ENCODE data around the gene MYH14. TPM values are rescaled to one million over a fixed set of nuclear protein-coding genes. Genes with fewer than 3 reads are reported as not detected.
"Not testable (repeated sequence)": the region's sequence is repeated elsewhere in the genome, so short reads cannot be mapped to it uniquely, and the experiment has no call there.

Gene MYH14
- total RNA-seq, 2 donors from 2014 or later, result 506 to 509 TPM

DNA sequence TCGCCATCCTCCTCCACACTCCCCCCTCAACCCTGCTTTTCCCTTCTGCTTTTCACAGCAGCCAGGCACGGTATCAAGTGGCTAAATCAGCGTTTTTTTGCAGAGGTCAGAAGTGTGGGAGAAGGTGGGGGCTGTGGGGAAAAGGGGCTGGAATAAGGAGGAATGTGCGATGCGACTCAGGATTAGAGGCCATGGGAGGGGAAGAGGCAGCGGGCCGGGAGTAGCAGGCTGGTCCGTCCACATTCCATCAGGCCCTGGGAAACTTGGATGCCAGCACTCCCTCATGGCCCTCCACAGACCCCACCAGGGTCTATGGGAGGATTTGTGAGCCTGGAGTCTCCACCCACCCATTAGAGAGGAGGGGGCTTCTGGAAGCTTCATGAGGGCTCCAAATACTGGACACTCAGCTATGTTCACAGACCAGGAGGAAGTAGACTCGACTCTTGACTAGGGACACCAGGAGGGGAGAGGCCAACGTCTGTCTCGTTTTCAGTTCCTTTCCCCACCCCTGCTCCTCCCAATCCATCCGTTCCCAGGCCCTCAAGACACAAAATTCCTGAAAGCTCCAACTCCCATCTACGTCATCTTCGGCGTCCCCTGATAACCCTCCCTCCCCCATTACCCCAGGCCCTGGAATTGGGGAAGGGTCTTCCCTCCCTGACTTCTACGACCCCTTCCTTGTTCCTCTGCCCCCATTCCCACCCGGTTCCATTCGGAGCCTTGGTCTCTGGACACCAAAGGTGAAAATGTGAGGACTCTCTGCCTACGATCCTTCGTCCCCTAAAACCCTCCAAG is 129.0 kb downstream of the MYH14 start:
- intact Hi-C loops (cut with DNase I), result no loop called here
- DNase-seq, result no peak
- H3K4me3 ChIP-seq, result no peak overlapping the region
- H3K9ac ChIP-seq (ENCODE audit: low read depth in 2 of 2, low read length in 2 of 2), result no peak overlapping the region
- no peaks in the 10 kb centered on the region for H3K36me3 ChIP-seq
- TF ChIP-seq, protein P1, sequence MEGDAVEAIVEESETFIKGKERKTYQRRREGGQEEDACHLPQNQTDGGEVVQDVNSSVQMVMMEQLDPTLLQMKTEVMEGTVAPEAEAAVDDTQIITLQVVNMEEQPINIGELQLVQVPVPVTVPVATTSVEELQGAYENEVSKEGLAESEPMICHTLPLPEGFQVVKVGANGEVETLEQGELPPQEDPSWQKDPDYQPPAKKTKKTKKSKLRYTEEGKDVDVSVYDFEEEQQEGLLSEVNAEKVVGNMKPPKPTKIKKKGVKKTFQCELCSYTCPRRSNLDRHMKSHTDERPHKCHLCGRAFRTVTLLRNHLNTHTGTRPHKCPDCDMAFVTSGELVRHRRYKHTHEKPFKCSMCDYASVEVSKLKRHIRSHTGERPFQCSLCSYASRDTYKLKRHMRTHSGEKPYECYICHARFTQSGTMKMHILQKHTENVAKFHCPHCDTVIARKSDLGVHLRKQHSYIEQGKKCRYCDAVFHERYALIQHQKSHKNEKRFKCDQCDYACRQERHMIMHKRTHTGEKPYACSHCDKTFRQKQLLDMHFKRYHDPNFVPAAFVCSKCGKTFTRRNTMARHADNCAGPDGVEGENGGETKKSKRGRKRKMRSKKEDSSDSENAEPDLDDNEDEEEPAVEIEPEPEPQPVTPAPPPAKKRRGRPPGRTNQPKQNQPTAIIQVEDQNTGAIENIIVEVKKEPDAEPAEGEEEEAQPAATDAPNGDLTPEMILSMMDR (IDR thresholded peaks at IDR 0.05), result no peak
- no peaks in the 10 kb centered on the region for H3K9me3 ChIP-seq
- peak overlapping the region; percentile 17 for H3K27ac ChIP-seq
- H3K4me1 ChIP-seq, result peaks cover 15% of the 10 kb centered on the region
- peaks cover 14% of the 10 kb centered on the region for H3K27me3 ChIP-seq

DNA sequence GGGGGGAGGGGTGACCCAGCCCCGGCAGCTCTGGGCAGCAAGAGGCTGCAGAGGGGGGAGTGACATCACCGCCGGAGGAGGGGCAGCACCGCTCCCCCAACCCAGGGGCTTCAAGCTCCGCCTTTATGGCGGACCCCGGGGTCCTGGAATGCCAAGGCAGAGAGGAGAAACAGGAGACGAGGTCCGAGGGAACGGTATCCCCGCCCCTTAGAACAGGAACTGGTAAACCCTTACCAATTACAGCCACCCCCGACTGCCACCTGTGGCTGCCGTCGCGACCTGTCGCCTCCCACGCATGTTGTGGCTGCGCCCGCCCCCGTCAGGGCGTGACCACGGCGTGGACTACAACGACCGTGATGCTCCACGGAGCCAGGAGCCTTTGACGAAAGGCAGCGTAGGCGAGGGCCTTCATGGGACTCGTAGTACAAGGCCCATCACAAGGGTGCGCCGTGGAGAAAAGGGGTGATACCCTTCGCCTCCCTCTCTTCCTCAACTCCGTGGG is 129.9 kb downstream of the MYH14 start:
- intact Hi-C loops (cut with DNase I), result no loop called here
- H3K27me3 ChIP-seq, result peaks cover 11% of the 10 kb centered on the region
- H3K4me1 ChIP-seq, result peaks cover 15% of the 10 kb centered on the region

DNA sequence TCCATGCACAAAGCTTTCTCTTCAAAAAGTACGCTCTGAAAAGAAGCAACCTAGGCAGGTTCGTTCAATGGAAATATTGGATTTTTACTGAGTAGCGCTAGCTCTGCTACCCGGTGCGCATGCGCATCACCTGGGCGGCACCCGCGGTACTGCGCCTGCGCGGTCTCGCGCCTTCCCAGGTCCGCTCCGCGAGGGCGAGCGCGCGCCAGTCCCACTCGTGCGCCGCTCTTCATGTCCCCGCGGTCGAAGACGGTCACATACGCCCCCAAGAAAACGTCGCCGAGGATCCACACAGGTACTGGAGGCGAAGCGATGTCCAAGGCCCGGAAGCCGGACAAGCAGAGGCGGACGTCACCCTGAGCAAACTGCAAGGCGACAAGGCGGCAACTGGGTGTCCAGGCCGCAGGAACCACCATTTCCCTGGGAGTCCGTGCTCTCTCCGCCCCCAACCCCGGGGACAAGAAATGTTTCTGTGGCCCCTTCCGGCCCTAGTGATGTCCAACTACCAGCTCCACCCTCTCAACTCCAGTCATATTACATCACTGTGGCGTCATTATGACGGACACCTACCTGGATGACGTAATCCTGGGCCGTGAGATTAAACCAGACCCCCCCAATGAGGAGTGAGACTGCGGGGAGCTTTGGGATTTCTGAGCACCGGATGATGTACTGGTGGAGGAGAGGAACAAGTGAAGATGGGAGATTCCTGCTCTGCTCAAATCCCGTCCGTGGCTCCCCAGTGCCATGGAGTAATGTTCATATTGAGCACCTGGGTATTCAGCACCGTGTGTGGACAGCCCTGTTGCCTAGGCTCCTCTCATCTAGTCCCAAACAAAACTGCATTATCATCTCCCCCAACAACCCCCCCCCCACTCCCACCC is 130.6 kb downstream of the MYH14 start:
- Histone ChIP-seq H3K9me3 (no peaks in the 10 kb centered on the region), H3K27me3 (peaks cover 11% of the 10 kb centered on the region), H3K27ac (no peak overlapping the region), H3K4me1 (peaks cover 15% of the 10 kb centered on the region), H3K9ac (ENCODE audit: low read depth in 2 of 2, low read length in 2 of 2) (peak overlapping the region; percentile 3 to 58), H3K36me3 (no peaks in the 10 kb centered on the region), H3K4me3 (peak overlapping the region; percentile 32)
- DNase-seq, result peak; percentile 82
- intact Hi-C loops (cut with DNase I), result no loop called here
- TF ChIP-seq, protein P1 (IDR thresholded peaks at IDR 0.05), result no peak

More for the DNA sequence above, 129.9 kb downstream of the MYH14 start:
- Histone ChIP-seq H3K36me3 (no peaks in the 10 kb centered on the region), H3K27ac (peak overlapping the region; percentile 17), H3K4me3 (peak overlapping the region; percentile 32), H3K9ac (ENCODE audit: low read depth in 2 of 2, low read length in 2 of 2) (peak overlapping the region in 1 of 2 donors; percentile 3), H3K9me3 (no peaks in the 10 kb centered on the region)
- TF ChIP-seq, protein P1 (IDR thresholded peaks at IDR 0.05), result no peak
- DNase-seq, result peak; percentile 84

DNA sequence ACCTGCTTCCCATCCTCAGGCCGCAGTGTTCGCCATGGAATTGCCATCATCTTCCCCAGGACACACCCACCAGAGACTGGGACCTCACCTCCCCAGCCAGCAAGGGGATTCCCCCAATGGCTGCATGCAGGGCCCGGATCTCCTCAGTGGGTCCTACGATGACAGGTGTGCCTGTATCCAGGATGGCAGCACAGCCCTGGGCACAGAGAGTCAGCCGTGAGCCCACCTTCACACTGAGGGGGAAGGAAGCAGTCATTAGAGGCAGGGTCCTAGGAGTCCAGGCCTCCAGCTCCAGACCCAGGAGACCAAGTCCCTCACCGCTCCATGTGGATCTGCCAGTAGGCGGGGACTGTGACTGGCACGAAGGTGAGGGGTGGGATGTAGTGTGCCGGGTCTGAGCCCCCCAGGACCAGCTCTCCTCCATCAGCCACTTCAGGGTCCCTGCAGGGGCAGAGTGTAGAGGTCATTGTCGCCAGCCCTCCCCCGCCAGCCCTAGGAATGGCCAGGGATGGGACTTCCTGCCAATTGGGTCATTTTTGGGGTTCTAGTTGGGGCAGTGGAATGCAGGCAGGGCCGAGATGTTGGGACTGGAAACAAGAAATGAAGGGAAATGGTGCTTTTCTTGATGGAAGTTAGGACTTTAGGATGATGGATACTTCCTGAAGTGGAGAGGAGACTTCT is 131.5 kb downstream of the MYH14 start:
- no peak overlapping the region for H3K9ac ChIP-seq (ENCODE audit: low read depth in 2 of 2, low read length in 2 of 2)
- H3K4me3 ChIP-seq, result no peak overlapping the region
- TF ChIP-seq, protein P1 (IDR thresholded peaks at IDR 0.05), result no peak
- H3K27me3 ChIP-seq, result peaks cover 11% of the 10 kb centered on the region
- no peaks in the 10 kb centered on the region for H3K9me3 ChIP-seq
- H3K27ac ChIP-seq, result no peak overlapping the region
- peaks cover 11% of the 10 kb centered on the region for H3K4me1 ChIP-seq
- intact Hi-C loops (cut with DNase I), result no loop called here
- no peaks in the 10 kb centered on the region for H3K36me3 ChIP-seq
- DNase-seq, result no peak

DNA sequence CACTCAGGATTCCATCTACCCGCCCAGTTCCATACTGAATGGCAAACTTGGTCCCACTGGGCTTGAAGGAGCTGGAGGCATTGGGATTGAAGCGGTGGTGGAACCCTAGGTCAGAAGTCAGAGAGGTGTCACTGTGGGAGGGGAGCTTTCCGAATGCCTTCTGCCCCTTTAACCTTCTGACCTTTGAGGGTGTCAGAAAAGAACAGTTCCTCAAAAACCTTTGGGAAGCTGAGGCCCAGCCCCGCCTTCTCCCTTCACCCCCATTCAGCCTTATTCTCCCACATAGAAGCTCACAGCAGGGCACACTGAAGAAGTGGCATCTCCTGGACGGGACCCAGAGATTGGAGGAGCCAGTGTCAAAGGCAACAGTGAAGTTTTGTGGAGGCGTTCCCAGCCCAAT is 133.6 kb downstream of the MYH14 start:
- H3K4me3 ChIP-seq; DNase-seq; H3K9me3 ChIP-seq; H3K9ac ChIP-seq (ENCODE audit: low read depth in 2 of 2, low read length in 2 of 2); H3K36me3 ChIP-seq; H3K27ac ChIP-seq; H3K27me3 ChIP-seq; intact Hi-C loops (cut with DNase I): not testable (repeated sequence)
- H3K4me1 ChIP-seq, result peaks cover 10% of the 10 kb centered on the region

Data from colonic mucosa (tissue), 4 donors.